GM12878 (cell line): Measurements from ENCODE around the gene KCNB1. TPM values are rescaled to one million over a fixed set of nuclear protein-coding genes. Genes with fewer than 3 reads are reported as not detected.

ENCODE experiments used
- ATAC-seq: fragments of 200-7000 bp; cut with Tn5 transposase; 3 replicates; pipeline ENCODE4 v1.9.1; 2020; ENCODE audit warnings: mild to moderate bottlenecking, moderate library complexity
- BruUV-seq: library from RNA; stranded (reverse); fragments of 400-500 nt; replicated peaks from 2 replicates; lab custom pipeline; 2021; lab: Mats Ljungman, UMichigan
- CTCF ChIA-PET: fragments of 300-600 bp; sonication (Branson Sonifier 250); formaldehyde crosslinking; extraction: SDS; loops from one replicate; lab custom pipeline; 2021; ENCODE audit warnings: inconsistent platforms; lab: Yijun Ruan, JAX
- POLR2A ChIA-PET: fragments of 350-600 bp; formaldehyde crosslinking; extraction: SDS; loops from one replicate; lab custom pipeline; 2021; ENCODE audit warnings: inconsistent platforms; lab: Charles Lee
- RAD21 ChIA-PET: fragments of 300-600 bp; sonication (Branson Sonifier 250); formaldehyde crosslinking; loops from one replicate; lab custom pipeline; 2023; ENCODE audit warnings: antibody characterized with exemption; ENCODE audit not compliant: unreplicated experiment; lab: Charles Lee
- SMC1A ChIA-PET: fragments of 300-600 bp; sonication (Branson Sonifier 250); formaldehyde crosslinking; loops from one replicate; lab custom pipeline; 2023; ENCODE audit not compliant: unreplicated experiment, uncharacterized antibody; lab: Charles Lee
- DNase-seq: peaks from one replicate; pipeline ENCODE4 v3.0.0-alpha.2; 2011; ENCODE audit warnings: low read depth, low spot score
- FAIRE-seq: peaks from 3 replicates; lab custom pipeline; 2011; peaks lifted over from hg19 to GRCh38; lab: Jason Lieb, UNC
- H2AFZ ChIP-seq: 2 replicates; pipeline ENCODE4 v1.6.0; 2011; ENCODE audit warnings: low read depth, low read length, control low read depth; ENCODE audit not compliant: control insufficient read depth
- H3K27ac ChIP-seq: 2 replicates; pipeline ENCODE4 v1.5.1; 2011; ENCODE audit warnings: control low read depth; ENCODE audit not compliant: control insufficient read depth, insufficient read depth
- H3K27me3 ChIP-seq, 2 experiments: replicated peaks in 1 of 2; 2 replicates each; pipeline versions ENCODE4 v1.6.0 to v1.6.1; 2011; ENCODE audit warnings: low read length in 1 of 2; ENCODE audit not compliant: control insufficient read depth in 2 of 2, insufficient read depth in 2 of 2
- H3K36me3 ChIP-seq, 2 experiments: 2 replicates each; pipeline ENCODE4 v1.5.1; 2011; ENCODE audit warnings: low read length in 1 of 2; ENCODE audit not compliant: control insufficient read depth in 2 of 2, insufficient read depth in 2 of 2
- H3K4me1 ChIP-seq: 2 replicates; pipeline ENCODE4 v1.6.1; 2011; ENCODE audit warnings: mild to moderate bottlenecking, low read length, moderate library complexity, mixed read lengths; ENCODE audit not compliant: control insufficient read depth, insufficient read depth
- H3K4me2 ChIP-seq: 2 replicates; pipeline ENCODE4 v1.6.0; 2011; ENCODE audit warnings: control low read depth; ENCODE audit not compliant: control insufficient read depth, insufficient read depth
- H3K4me3 ChIP-seq: fragments of 200-600 bp; sonication (generic); 2 replicates; pipeline ENCODE4 v1.5.1; 2016
- H3K79me2 ChIP-seq: 2 replicates; pipeline ENCODE4 v1.6.0; 2011; ENCODE audit warnings: low read length; ENCODE audit not compliant: control insufficient read depth, insufficient read depth
- H3K9ac ChIP-seq: 2 replicates; pipeline ENCODE4 v1.8.0; 2011; ENCODE audit warnings: low read length, control low read depth, mixed read lengths; ENCODE audit not compliant: control insufficient read depth, insufficient read depth
- H3K9me3 ChIP-seq: replicated peaks from 3 replicates; pipeline ENCODE4 v1.5.1; 2011; ENCODE audit warnings: mild to moderate bottlenecking, low read length; ENCODE audit not compliant: control insufficient read depth, insufficient read depth
- H4K20me1 ChIP-seq: 2 replicates; pipeline ENCODE4 v1.6.0; 2011; ENCODE audit not compliant: control insufficient read depth, insufficient read depth
- BMI1 ChIP-seq: fragments of 450-650 bp; IDR thresholded peaks from 2 replicates; pipeline ENCODE4 v1.6.1; 2016; ENCODE audit warnings: mild to moderate bottlenecking, moderate library complexity, borderline replicate concordance
- LARP7 ChIP-seq: fragments of 450-650 bp; IDR thresholded peaks from 2 replicates; pipeline ENCODE4 v1.6.1; 2017; ENCODE audit warnings: mild to moderate bottlenecking
- SMC3 ChIP-seq: IDR thresholded peaks from 2 replicates; pipeline ENCODE4 v1.6.1; 2011; ENCODE audit warnings: low read length, improper control_type of control experiment, borderline replicate concordance
- WGBS: methylation state at CpG from one replicate; pipeline ENCODE4 v1.1.6; 2016; ENCODE audit warnings: low lambda C conversion rate; ENCODE audit not compliant: insufficient replicate concordance, insufficient coverage; ENCODE audit errors: missing lambda C conversion rate; 5-methylcytosine and 5-hydroxymethylcytosine counted together
- in situ Hi-C: fragments of 300-500 bp; cut with MboI; formaldehyde crosslinking; loops from 9 replicates; pipeline ENCODE4 v1.14.3; 2018; ENCODE audit warnings: mixed read lengths
- intact Hi-C: fragments of 100-400 bp; cut with micrococcal nuclease; formaldehyde crosslinking; loops from one replicate; pipeline ENCODE4 v1.14.2; 2022; ENCODE audit not compliant: unreplicated experiment
- polyA plus RNA-seq, 11 experiments: library from polyadenylated mRNA; depleted of rRNA in 4 of 11; unstranded in 6 of 11; stranded (reverse) in 5 of 11; fragments of >200 nt; fragmentation: Nextera tagmentation in 4 of 11; fragmentation: Illumina TruSeq in 1 of 11; extraction: Ambion mirVana in 4 of 11; extraction: Trizol in 1 of 11; gene quantifications; 1 replicate in 1 of 11; 2 replicates in 10 of 11; pipeline versions ENCODE4 v1.2.1 to v1.2.3, GENCODE V29; 2011 to 2016; ENCODE audit warnings: inconsistent platforms in 2 of 11, missing spikeins in 2 of 11, low read depth in 1 of 11
- total RNA-seq, 4 experiments: library from RNA; depleted of rRNA in 3 of 4; stranded (reverse); fragments of >200 nt in 3 of 4; fragmentation: Illumina TruSeq in 1 of 4; extraction: Trizol in 1 of 4; gene quantifications; 2 replicates each; pipeline versions ENCODE4 v1.2.1 to v1.2.3, GENCODE V29; 2013 to 2021
- TF ChIP-seq, protein P1 (sequence below): fragments of 450-650 bp; IDR thresholded peaks from 2 replicates; pipeline ENCODE4 v1.6.1; 2017; ENCODE audit warnings: mild to moderate bottlenecking, low read depth, inconsistent platforms; ENCODE audit not compliant: poor library complexity, severe bottlenecking
- TF ChIP-seq, protein P2 (sequence below): fragments of 450-650 bp; IDR thresholded peaks from 2 replicates; pipeline ENCODE4 v1.6.1; 2014; ENCODE audit warnings: mild to moderate bottlenecking

KCNB1 gene
- total and polyA plus RNA-seq, 10 of the 15 experiments (the other 5 are each of a cell fraction or from before 2014, with no cell fraction given): 0.02 to 0.08 (median 0.03) TPM; not detected in 7

- ChIA-PET POLR2A (no interaction called here), RAD21 (no interaction called here), SMC1A (no interaction called here), CTCF (interaction anchor here (2.1 kb wide), 1 partner anchor 8 kb away, joined by 4 read pairs; no protein-coding TSS in a partner anchor)
- ATAC-seq: no peak
- no peak overlapping the region for H3K4me2 ChIP-seq
- no peak overlapping the region for H3K27ac ChIP-seq
- no peak overlapping the region for H3K9ac ChIP-seq
- no peak for FAIRE-seq
- no peak overlapping the region for H3K4me3 ChIP-seq
- DNase-seq: no peak
- BruUV-seq: no TSS peak
- H2AFZ ChIP-seq: no peak overlapping the region
- H3K79me2 ChIP-seq: no peaks in the 10 kb centered on the region
- intact Hi-C loops: no loop called here
- H3K4me1 ChIP-seq: no peaks in the 10 kb centered on the region
- no peaks in the 10 kb centered on the region; a peak in 1 of 4 replicates for H3K36me3 ChIP-seq
- TF ChIP-seq BMI1: no peak
- TF ChIP-seq, protein P1, sequence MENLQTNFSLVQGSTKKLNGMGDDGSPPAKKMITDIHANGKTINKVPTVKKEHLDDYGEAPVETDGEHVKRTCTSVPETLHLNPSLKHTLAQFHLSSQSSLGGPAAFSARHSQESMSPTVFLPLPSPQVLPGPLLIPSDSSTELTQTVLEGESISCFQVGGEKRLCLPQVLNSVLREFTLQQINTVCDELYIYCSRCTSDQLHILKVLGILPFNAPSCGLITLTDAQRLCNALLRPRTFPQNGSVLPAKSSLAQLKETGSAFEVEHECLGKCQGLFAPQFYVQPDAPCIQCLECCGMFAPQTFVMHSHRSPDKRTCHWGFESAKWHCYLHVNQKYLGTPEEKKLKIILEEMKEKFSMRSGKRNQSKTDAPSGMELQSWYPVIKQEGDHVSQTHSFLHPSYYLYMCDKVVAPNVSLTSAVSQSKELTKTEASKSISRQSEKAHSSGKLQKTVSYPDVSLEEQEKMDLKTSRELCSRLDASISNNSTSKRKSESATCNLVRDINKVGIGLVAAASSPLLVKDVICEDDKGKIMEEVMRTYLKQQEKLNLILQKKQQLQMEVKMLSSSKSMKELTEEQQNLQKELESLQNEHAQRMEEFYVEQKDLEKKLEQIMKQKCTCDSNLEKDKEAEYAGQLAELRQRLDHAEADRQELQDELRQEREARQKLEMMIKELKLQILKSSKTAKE: no peak
- in situ Hi-C loops: no loop called here
- H4K20me1 ChIP-seq: no peaks in the 10 kb centered on the region
- peaks cover 4 to 9% of the 10 kb centered on the region in 2 experiments; a peak in 3 of 4 replicates for H3K27me3 ChIP-seq
- H3K9me3 ChIP-seq: no peaks in the 10 kb centered on the region
- 53% methylated on average over 1 of the region's 1 CpG for WGBS
Observed at GRCh38 chr20:49393803-49394202, 88.7 kb downstream of the KCNB1 start.

DNA sequence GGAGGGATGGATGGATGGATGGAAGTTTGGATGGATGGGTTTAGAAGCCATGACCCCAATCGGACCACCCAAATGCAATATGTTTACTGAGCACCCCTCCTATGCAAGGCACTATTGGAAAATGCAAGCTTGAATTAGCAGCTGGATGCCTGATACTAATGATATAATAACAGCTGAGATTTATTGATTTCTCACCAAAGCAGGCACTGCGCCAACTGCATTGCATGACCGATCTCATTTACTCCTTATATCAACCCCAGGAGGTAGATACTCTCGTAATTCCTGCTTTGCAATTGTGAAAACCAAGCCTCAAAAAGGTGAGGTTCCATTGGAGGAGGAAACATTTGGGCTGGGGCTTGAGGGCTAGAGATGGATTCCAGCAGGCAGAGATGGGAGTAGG, 89.7 kb downstream of the KCNB1 start:
- ChIA-PET POLR2A (interaction anchor here (0.6 kb wide), 1 partner anchor 62 kb away, joined by 4 read pairs; no protein-coding TSS in a partner anchor), RAD21 (no interaction called here), SMC1A (no interaction called here), CTCF (no interaction called here)
- Histone ChIP-seq H3K79me2 (no peaks in the 10 kb centered on the region), H3K4me2 (no peak overlapping the region), H3K9me3 (no peaks in the 10 kb centered on the region), H3K27ac (no peak overlapping the region), H3K4me1 (no peaks in the 10 kb centered on the region), H4K20me1 (no peaks in the 10 kb centered on the region), H3K27me3 (peaks cover 4 to 9% of the 10 kb centered on the region in 2 experiments; a peak in 3 of 4 replicates), H3K9ac (no peak overlapping the region), H3K36me3 (no peaks in the 10 kb centered on the region; a peak in 1 of 4 replicates), H2AFZ (no peak overlapping the region), H3K4me3 (no peak overlapping the region)
- no peak for ATAC-seq
- in situ Hi-C loops (no loop called here), intact Hi-C loops (no loop called here)
- TF ChIP-seq SMC3: no peak
- no peak for TF ChIP-seq LARP7
- TF ChIP-seq, protein P2, sequence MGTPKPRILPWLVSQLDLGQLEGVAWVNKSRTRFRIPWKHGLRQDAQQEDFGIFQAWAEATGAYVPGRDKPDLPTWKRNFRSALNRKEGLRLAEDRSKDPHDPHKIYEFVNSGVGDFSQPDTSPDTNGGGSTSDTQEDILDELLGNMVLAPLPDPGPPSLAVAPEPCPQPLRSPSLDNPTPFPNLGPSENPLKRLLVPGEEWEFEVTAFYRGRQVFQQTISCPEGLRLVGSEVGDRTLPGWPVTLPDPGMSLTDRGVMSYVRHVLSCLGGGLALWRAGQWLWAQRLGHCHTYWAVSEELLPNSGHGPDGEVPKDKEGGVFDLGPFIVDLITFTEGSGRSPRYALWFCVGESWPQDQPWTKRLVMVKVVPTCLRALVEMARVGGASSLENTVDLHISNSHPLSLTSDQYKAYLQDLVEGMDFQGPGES: no peak
- whole genome bisulfite sequencing: 31% methylated on average over 4 of the region's 4 CpGs
- no peak for DNase-seq
- BruUV-seq: no TSS peak
- no peak for FAIRE-seq
